Measurements from ENCODE around the gene OGFRL1. TPM values are rescaled to one million over a fixed set of nuclear protein-coding genes. Genes with fewer than 3 reads are reported as not detected.

OGFRL1 gene
- total and polyA plus RNA-seq, 2 of the 4 experiments (the other 2 are of a cell fraction) = 5.4 to 5.7 TPM

GRCh38 chr6:71289039-71289801 is 609 bp downstream of the OGFRL1 start:
- Histone ChIP-seq H4K8ac (ENCODE audit: low read depth in 2 of 2, low read length in 2 of 2) (peak overlapping the region in 1 of 2 experiments; percentile 56; a peak in 2 of 4 replicates), H3K14ac (replicated peaks; ENCODE audit: low read depth, low read length) (peak overlapping the region; percentile 74), H2BK5ac (ENCODE audit: low read depth, low read length, poor library complexity, severe bottlenecking) (peak overlapping the region; percentile 63), H3K9me3 (ENCODE audit: control insufficient read depth, insufficient read depth, low read length) (no peaks in the 10 kb centered on the region), H2BK20ac (ENCODE audit: low read depth, low read length) (no peak overlapping the region), H3K56ac (ENCODE audit: extremely low read depth, insufficient read depth, low read length) (peak overlapping the region; percentile 41; the same call in 1 of the 2 replicates), H3K27ac (ENCODE audit: insufficient read depth, low read length) (peak overlapping the region; percentile 75; the same call in 1 of the 2 replicates), H3K4me2 (ENCODE audit: low read depth, low read length) (peak overlapping the region; percentile 99), H4K91ac (ENCODE audit: insufficient read depth, low read depth, low read length) (peak overlapping the region; percentile 37; the same call in 1 of the 2 replicates), H2AK9ac (replicated peaks; ENCODE audit: low read depth, low read length, poor library complexity) (peak overlapping the region; percentile 71), H2BK120ac (ENCODE audit: low read depth, low read length) (peak overlapping the region; percentile 32; the same call in 1 of the 2 replicates), H3K79me1 (ENCODE audit: low read depth in 1 of 2, low read length in 2 of 2) (peaks cover 24 to 40% of the 10 kb centered on the region in 2 experiments), H4K5ac (ENCODE audit: low read depth, low read length) (peak overlapping the region; percentile 53; the same call in 1 of the 2 replicates), H3K4me3 (ENCODE audit: insufficient read depth, low read depth, low read length) (peak overlapping the region; percentile 99), H3K4me1 (ENCODE audit: control insufficient read depth, insufficient read depth, low read length) (peaks cover 6% of the 10 kb centered on the region), H3K36me3 (ENCODE audit: control insufficient read depth, insufficient read depth, low read length) (0 out of 2 replicates have a peak, but pooled peaks cover under 1% of the 10 kb centered on the region), H3K27me3 (ENCODE audit: control insufficient read depth, insufficient read depth, low read length) (no peaks in the 10 kb centered on the region), H3K23ac (ENCODE audit: low read depth, low read length) (peak overlapping the region; percentile 86; the same call in 1 of the 2 replicates), H3K9ac (ENCODE audit: low read depth, low read length) (peak overlapping the region; percentile 64), H3K18ac (ENCODE audit: low read depth, low read length) (peak overlapping the region; percentile 73), H2AFZ (replicated peaks; ENCODE audit: low read length, poor library complexity) (peak overlapping the region; percentile 93), H3K4ac (ENCODE audit: low read depth, low read length) (peak overlapping the region; percentile 58), H4K20me1 (ENCODE audit: insufficient read depth, low read length) (peaks cover 14% of the 10 kb centered on the region; the same call in 1 of the 2 replicates), H3K9me1 (ENCODE audit: insufficient read depth, low read length) (no peaks in the 10 kb centered on the region), H2BK15ac (ENCODE audit: low read depth, low read length) (no peak overlapping the region), H2AK5ac (ENCODE audit: low read depth, low read length) (peak overlapping the region; percentile 11)
- ATAC-seq (ENCODE audit: low read depth) (peak; percentile 42), DNase-seq (no peak)
- in situ Hi-C loops (cut with MboI; ENCODE audit: low sequenced_read_pairs) = loop anchor here (10.0 kb wide), 1 partner anchor 94 kb away; no protein-coding TSS in a partner anchor
- ChIA-PET CTCF (interaction anchor here (1.0 to 1.4 kb wide), 3 partner anchors 27 to 93 kb away, joined by 3 read pairs; no protein-coding TSS in a partner anchor), POLR2A (ENCODE audit: unreplicated experiment) (interaction anchor here (1.9 kb wide), 1 partner anchor 39 kb away, joined by 6 read pairs; no protein-coding TSS in a partner anchor)
- BruUV-seq (replicated peaks) = no TSS peak
- 3% methylated on average over 23 of the region's 57 CpGs; no CpG with 5 or more reads in 1 of the 2 experiments for WGBS, 2 experiments (ENCODE audit: extremely low coverage in 2 of 2, insufficient read length in 1 of 2)
- dilution Hi-C loops (cut with HindIII; ENCODE audit: low sequenced_read_pairs, unreplicated experiment) = no loop called here
- intact Hi-C loops (cut with micrococcal nuclease) = loop anchor here (2.0 kb wide), 1 partner anchor 98 kb away; no protein-coding TSS in a partner anchor
- TF ChIP-seq CTCF (conservative IDR thresholded peaks at IDR 0.05; ENCODE audit: low read depth, low read length) (no peak), SMC3 (IDR thresholded peaks at IDR 0.05; ENCODE audit: low read depth, low read length) (no peak), USF2 (IDR thresholded peaks at IDR 0.05; ENCODE audit: low read depth, low read length) (no peak), RCOR1 (IDR thresholded peaks at IDR 0.05; ENCODE audit: insufficient replicate concordance, low read length) (no peak), RFX5 (IDR thresholded peaks at IDR 0.05; ENCODE audit: low read depth, low read length) (no peak), FOS (IDR thresholded peaks at IDR 0.05; ENCODE audit: low read depth, low read length) (no peak), MXI1 (IDR thresholded peaks at IDR 0.05; ENCODE audit: borderline replicate concordance, low read depth, low read length) (no peak), CHD1 (IDR thresholded peaks at IDR 0.05; ENCODE audit: low read depth, low read length) (no peak), MAFK (IDR thresholded peaks at IDR 0.05; ENCODE audit: low read depth, low read length) (no peak), CEBPB (IDR thresholded peaks at IDR 0.05; ENCODE audit: low read depth, low read length) (no peak), POLR2A (IDR thresholded peaks at IDR 0.05; ENCODE audit: low read depth, low read length) (no peak), NFE2L2 (IDR thresholded peaks at IDR 0.05; ENCODE audit: low read depth, low read length) (no peak), RAD21 (IDR thresholded peaks at IDR 0.05; ENCODE audit: low read length) (no peak)
